Fibroblast of lung (primary cell): ENCODE measurements around the gene GABRE.

Source experiments
- EZH2 ChIP-seq: IDR thresholded peaks from 2 replicates; pipeline ENCODE4 v1.5.1; 2012; ENCODE audit warnings: low read length, control low read depth, mild to moderate bottlenecking; ENCODE audit errors: missing control alignments
- TF ChIP-seq, protein P1 (sequence below), 2 donors: IDR thresholded peaks in 1 of 2; conservative IDR thresholded peaks in 1 of 2; 1 replicate in 1 of 2; 2 replicates in 1 of 2; pipeline ENCODE4 v1.5.1; 2011 to 2012; ENCODE audit warnings: low read length in 2 of 2, control low read depth in 1 of 2, inconsistent platforms in 1 of 2, low read depth in 1 of 2, mild to moderate bottlenecking in 1 of 2

DNA sequence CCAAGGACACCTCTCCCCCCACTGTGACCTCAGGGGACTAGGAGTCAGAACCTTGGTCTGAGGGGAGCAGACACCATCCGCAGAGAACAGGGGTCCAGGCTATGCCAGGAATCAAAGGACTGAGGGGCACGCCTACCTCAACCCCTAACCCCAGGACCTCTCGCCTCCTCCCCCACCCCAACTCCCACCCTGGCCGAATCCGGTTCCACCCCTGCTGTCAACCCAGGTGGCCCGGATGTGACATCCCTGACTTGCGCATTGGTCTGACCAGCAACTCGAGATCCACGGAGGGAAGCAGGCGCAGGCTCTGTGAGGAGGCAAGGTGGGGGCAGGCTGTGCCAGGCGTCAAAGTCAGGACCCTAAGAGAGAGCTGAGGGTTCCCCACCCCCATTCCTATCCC is 62.3 kb downstream of the GABRE start:
- TF ChIP-seq, protein P1, sequence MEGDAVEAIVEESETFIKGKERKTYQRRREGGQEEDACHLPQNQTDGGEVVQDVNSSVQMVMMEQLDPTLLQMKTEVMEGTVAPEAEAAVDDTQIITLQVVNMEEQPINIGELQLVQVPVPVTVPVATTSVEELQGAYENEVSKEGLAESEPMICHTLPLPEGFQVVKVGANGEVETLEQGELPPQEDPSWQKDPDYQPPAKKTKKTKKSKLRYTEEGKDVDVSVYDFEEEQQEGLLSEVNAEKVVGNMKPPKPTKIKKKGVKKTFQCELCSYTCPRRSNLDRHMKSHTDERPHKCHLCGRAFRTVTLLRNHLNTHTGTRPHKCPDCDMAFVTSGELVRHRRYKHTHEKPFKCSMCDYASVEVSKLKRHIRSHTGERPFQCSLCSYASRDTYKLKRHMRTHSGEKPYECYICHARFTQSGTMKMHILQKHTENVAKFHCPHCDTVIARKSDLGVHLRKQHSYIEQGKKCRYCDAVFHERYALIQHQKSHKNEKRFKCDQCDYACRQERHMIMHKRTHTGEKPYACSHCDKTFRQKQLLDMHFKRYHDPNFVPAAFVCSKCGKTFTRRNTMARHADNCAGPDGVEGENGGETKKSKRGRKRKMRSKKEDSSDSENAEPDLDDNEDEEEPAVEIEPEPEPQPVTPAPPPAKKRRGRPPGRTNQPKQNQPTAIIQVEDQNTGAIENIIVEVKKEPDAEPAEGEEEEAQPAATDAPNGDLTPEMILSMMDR (conservative IDR thresholded peaks at IDR 0.05 in 1 of 2, IDR thresholded peaks at IDR 0.05 in 1 of 2; ENCODE audit: low read depth in 1 of 2, low read length in 2 of 2), result no peak
- TF ChIP-seq EZH2, result no peak
